M059J (cell line): ENCODE results near the gene CPM. TPM values are rescaled to one million over a fixed set of nuclear protein-coding genes. Genes with fewer than 3 reads are reported as not detected.

Source experiments
- DNase-seq: peaks from one replicate; pipeline ENCODE4 v3.0.0-alpha.2; 2012; ENCODE audit warnings: low read depth
- total RNA-seq: library from RNA; depleted of rRNA; stranded (reverse); fragments of >200 nt; shearing (Covaris generic); gene quantifications from 2 replicates; pipeline ENCODE4 v1.2.3, GENCODE V29; 2014; rRNA removed

The CPM gene
- total RNA-seq = 20.4 and 26.0 TPM in 2 replicates

- peak; percentile 62 for DNase-seq
Measured at GRCh38 chr12:68932961-68933893, at the start of gene CPM. Gene CPM, minus strand, starts transcription at chr12:68933171. Its CDS starts 334 bp downstream, at chr12:68932837.

DNA sequence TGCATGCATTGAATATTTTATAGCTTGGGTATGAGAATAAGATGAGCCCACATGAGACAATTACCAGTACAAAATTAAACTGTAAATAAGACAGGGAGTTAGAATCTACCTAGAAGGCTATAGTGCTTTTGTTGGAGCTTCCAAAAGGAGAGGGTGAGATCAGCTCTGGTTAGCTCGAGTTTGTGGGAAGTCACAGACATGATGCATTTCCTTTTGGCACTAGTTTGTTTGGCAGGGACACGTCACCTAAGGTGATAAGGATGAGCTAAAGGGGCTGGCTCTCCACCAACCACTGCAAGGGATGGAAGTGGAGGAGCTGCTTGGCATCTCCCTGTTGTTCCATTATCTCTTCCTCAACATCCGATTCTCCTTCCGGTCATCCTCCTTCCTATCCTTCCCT lies 48.5 kb upstream of the CPM start:
- DNase-seq = no peak

- DNase-seq = no peak
Measured at GRCh38 chr12:68980476-68981212, 47.7 kb upstream of the CPM start.

GRCh38 chr12:68978678-68979077 lies 45.7 kb upstream of the CPM start:
- DNase-seq = no peak

GRCh38 chr12:68977909-68978610 lies 45.1 kb upstream of the CPM start:
- no peak for DNase-seq

GRCh38 chr12:68977335-68977734 lies 44.4 kb upstream of the CPM start:
- no peak for DNase-seq

DNA sequence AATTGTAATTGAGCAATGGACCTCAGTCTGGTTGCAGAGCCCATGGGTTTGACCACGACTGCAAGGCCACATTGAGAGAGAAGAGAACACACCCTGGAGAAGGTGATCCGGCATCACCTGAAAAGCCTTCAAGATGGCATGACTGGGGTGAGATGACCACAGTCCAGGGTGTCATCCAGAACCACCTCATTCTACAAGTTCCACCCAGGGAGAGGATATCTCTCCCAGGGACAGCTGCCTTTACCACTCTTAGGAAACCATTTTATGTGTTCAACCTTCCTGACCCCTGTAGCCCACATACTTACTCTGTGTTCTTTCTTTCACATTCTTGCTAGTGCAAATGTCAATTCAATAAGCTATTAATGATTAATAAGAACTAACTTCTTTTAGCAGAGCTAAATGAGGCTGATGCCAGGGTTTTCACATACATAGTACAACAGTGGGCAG lies 43.4 kb upstream of the CPM start:
- DNase-seq = no peak

GRCh38 chr12:68975811-68976210 lies 42.8 kb upstream of the CPM start:
- DNase-seq = no peak

- DNase-seq = no peak
Measured at GRCh38 chr12:68972595-68972994, 39.6 kb upstream of the CPM start.

DNA sequence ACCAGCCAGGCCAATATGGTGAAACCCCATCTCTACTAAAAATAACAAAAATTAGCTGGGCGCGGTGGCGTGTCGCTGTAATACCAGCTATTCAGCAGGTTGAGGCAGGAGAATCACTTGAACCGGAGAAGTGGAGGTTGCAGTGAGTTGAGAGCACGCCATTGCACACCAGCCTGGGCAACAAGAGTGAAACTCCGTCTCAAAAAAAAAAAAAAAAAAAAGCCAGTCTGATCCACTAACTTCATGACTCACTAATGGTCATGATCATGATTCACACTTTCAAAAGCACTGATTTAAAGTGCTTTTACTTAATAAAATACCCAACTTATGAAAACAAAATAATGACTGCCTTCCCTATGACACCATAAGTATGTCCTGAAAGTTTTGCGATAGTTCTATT lies 38.4 kb upstream of the CPM start:
- peak; percentile 70 for DNase-seq

GRCh38 chr12:68970951-68971350 lies 38.0 kb upstream of the CPM start:
- no peak for DNase-seq

- no peak for DNase-seq
Measured at GRCh38 chr12:68970306-68970705, 37.3 kb upstream of the CPM start.

- DNase-seq = no peak
Measured at GRCh38 chr12:68967046-68967445, 34.1 kb upstream of the CPM start.

GRCh38 chr12:68963856-68964745 lies 31.1 kb upstream of the CPM start:
- no peak for DNase-seq

GRCh38 chr12:68962877-68963855 lies 30.2 kb upstream of the CPM start:
- DNase-seq = no peak

DNA sequence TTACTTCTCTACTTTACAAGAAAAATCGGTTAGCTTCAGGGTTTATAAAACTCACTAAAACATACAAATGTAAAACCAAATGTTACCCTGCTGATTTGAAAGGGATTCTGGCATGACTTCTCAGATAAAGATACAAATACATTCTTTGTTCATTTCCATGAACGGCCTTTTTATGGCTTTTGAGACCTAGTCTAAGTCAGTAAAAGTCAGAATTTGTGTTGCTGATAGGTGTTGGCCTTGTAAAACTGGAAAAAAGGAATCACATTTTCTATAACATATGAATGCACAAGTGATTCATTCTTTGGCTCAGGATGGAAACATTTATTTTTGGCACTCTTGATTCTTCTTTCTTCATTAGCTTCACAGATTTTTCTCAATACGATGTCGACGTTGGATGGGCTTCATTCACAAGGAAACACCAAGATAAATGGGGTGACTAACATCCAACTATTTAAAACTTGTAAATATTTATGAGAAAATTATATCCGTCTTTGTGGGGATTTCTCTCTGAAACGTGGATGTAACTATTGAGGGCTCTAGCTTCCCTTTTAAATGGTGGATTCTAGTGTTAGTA lies 27.0 kb upstream of the CPM start:
- no peak for DNase-seq

DNA sequence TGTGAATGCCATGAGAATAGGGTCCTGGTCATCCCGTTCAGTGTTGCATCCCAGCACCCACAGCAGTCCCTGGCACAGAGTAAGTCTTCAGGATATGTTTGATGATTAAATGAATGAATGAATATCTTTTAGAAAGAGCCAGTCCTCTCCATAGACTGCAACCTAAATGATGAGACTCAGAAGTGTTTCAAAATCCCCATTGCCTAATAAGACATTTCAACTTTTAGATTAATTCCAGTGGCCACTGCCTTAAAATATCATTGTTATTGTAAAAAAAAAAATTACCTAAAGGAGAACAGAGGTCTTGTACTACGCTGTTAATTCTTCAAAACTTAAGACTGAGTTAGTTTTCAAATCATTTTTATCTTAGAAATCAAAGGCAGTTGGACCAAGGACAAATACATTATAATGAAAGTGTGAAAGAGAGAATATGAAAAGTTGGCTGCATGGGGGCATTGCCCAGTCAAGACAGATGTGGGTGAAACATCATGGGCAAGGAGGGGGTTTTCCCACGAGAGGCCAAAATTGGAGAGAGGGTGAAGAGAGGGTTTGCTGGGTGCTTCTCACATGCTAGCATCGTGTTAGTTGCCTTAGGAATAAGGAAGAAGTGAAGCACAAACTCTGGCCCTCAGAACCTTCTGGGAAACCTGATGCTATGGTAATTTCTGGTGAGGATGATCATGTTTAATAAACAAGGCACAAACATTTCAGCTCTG lies 26.3 kb upstream of the CPM start:
- DNase-seq = no peak

- no peak for DNase-seq
Measured at GRCh38 chr12:68958322-68958721, 25.4 kb upstream of the CPM start.

DNA sequence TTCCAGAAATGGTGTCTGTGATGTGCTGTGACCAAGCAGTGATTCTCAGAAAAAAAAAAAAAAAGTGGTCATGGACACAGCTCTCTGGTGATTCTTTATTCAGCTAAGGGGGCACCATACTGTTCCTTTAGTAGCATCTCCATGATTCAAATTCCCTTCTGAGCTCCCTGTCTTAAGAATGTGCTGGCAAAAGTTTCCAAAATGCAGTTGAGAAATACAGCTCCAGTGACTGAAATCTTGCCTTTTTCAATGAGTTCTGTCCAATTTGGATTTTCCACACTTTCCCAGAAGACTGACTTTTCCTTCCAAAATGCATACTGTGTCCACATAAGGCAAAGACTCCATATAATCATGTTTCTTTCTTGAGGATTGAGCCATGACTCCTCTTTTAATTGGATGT lies 24.3 kb upstream of the CPM start:
- no peak for DNase-seq
